HG03108 (cell line): ENCODE results near the gene BCL2L11.
"Not testable (repeated sequence)": the region's sequence is repeated elsewhere in the genome, so short reads cannot be mapped to it uniquely, and the experiment has no call there.

Experiments used
- ATAC-seq: cut with Tn5 transposase; IDR thresholded peaks from one replicate; pipeline ENCODE4 v1.9.1; 2021; ENCODE audit warnings: moderate library complexity; ENCODE audit not compliant: unreplicated experiment

The BCL2L11 gene

GRCh38 chr2:111120253-111121027 is at the start of gene BCL2L11:
Gene BCL2L11 (plus strand): TSS chr2:111120914. CDS start chr2:111123746, 2,832 bp downstream.
- peak; percentile 55 for ATAC-seq

- ATAC-seq: no peak
Observed at GRCh38 chr2:111071600-111072171, 49.0 kb upstream of the BCL2L11 start.

- no peak for ATAC-seq
Observed at GRCh38 chr2:111072220-111072871, 48.4 kb upstream of the BCL2L11 start.

GRCh38 chr2:111082659-111083058 is 38.1 kb upstream of the BCL2L11 start:
- ATAC-seq: not testable (repeated sequence)

GRCh38 chr2:111091811-111092211 is 28.9 kb upstream of the BCL2L11 start:
- ATAC-seq: no peak

- ATAC-seq: no peak
Observed at GRCh38 chr2:111094691-111095090, 26.0 kb upstream of the BCL2L11 start.

- no peak for ATAC-seq
Observed at GRCh38 chr2:111095434-111095833, 25.3 kb upstream of the BCL2L11 start.

GRCh38 chr2:111099402-111099801 is 21.3 kb upstream of the BCL2L11 start:
- no peak for ATAC-seq

GRCh38 chr2:111100087-111100764 is 20.5 kb upstream of the BCL2L11 start:
- peak; percentile 19 for ATAC-seq

GRCh38 chr2:111100765-111101162 is 19.9 kb upstream of the BCL2L11 start:
- peak; percentile 75 for ATAC-seq

- no peak for ATAC-seq
Observed at GRCh38 chr2:111101592-111101991, 19.1 kb upstream of the BCL2L11 start.

- no peak for ATAC-seq
Observed at GRCh38 chr2:111102216-111102615, 18.5 kb upstream of the BCL2L11 start.

GRCh38 chr2:111105926-111106325 is 14.8 kb upstream of the BCL2L11 start:
- no peak for ATAC-seq

- no peak for ATAC-seq
Observed at GRCh38 chr2:111106706-111107105, 14.0 kb upstream of the BCL2L11 start.

- no peak for ATAC-seq
Observed at GRCh38 chr2:111108745-111109271, 11.9 kb upstream of the BCL2L11 start.

- no peak for ATAC-seq
Observed at GRCh38 chr2:111111101-111111755, 9.5 kb upstream of the BCL2L11 start.

GRCh38 chr2:111113838-111114237 is 6.9 kb upstream of the BCL2L11 start:
- ATAC-seq: no peak

GRCh38 chr2:111116011-111116746 is 4.5 kb upstream of the BCL2L11 start:
- ATAC-seq: no peak

- ATAC-seq: no peak
Observed at GRCh38 chr2:111116843-111117597, 3.7 kb upstream of the BCL2L11 start.
